ENCODE data around the gene CAMTA1.

GRCh38 chr1:7076572-7076971 is 291.3 kb downstream of the CAMTA1 start:
- TF ChIP-seq CTCF (IDR thresholded peaks at IDR 0.05; ENCODE audit: insufficient read depth, low read length, poor library complexity, severe bottlenecking) (no peak), EZH2phosphoT487 (conservative IDR thresholded peaks at IDR 0.05; ENCODE audit: low read length) (no peak)

Measured in SU-DHL-6 (cell line).